HG03196 (cell line): ENCODE measurements around the gene ALK.
"Not testable (repeated sequence)": the region's sequence is repeated elsewhere in the genome, so short reads cannot be mapped to it uniquely, and the experiment has no call there.

Experiments used
- ATAC-seq: cut with Tn5 transposase; IDR thresholded peaks from one replicate; pipeline ENCODE4 v1.9.1; 2021; ENCODE audit not compliant: unreplicated experiment

ALK gene

DNA sequence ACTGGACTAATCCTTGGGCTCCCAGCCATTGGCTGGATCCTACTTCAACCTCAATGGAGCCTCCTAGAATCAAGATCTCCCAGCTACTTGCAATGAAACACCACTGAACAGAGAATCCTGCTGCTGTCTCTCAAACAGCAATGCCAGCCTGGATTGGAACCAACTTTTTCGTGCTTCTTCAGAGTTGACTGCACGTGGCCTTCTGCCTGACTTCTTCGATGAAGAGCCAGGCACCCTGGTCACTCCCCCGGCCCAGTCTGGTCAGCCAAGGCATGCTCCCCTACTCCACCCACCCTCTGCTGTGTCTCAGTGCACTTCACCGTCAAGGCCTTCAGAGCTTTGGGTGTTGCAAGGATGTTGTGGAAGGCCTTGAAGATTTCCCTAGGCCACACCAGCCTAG, 657.5 kb downstream of the ALK start:
- ATAC-seq: no peak

DNA sequence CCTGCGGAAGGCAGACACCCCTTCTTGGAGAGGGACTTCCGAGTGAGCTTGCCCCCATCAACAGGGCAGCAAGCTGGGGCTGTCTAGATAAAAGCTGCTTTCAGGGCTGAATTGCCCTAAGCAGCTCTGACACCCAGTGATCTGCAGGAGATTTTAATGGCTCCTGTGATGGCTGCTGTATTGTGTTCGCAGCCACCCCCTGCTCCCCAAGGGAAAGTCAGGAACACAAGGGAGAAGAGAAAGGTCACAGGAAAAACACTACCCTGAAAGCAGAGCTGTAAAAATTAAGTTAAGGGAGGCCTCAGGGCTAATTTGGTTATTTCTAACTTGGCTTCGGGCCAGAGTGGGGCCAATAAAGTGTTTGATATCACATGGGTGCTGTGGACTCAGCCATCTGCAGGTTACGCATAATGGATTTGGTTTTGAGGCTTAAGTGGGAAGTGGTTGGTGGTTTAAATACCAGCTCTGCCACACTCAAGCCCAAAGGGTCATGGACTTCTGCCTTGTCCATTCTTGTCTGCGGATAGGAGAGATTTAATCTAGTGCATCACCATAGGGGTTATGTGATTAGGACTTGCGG, 658.6 kb downstream of the ALK start:
- no peak for ATAC-seq

DNA sequence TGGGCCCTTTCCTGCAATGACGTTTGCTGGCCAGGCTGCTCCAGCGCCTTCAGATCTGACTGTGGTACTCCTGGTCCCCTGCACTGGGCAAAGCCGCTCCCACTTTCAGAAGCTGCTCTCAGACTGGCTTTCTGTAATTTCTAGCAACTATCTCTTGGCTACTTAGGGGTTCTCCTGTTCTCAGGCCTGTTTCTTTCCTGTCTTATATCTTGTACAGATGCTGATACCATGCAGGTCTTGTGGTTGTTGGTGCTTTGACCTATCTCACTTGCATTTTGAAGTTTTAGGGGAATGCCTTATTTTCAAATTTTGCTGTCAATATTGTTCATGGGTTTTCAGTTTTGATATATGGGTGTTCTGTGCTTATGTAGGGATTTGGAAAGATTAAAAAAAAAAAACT, 660.4 kb downstream of the ALK start:
- no peak for ATAC-seq

DNA sequence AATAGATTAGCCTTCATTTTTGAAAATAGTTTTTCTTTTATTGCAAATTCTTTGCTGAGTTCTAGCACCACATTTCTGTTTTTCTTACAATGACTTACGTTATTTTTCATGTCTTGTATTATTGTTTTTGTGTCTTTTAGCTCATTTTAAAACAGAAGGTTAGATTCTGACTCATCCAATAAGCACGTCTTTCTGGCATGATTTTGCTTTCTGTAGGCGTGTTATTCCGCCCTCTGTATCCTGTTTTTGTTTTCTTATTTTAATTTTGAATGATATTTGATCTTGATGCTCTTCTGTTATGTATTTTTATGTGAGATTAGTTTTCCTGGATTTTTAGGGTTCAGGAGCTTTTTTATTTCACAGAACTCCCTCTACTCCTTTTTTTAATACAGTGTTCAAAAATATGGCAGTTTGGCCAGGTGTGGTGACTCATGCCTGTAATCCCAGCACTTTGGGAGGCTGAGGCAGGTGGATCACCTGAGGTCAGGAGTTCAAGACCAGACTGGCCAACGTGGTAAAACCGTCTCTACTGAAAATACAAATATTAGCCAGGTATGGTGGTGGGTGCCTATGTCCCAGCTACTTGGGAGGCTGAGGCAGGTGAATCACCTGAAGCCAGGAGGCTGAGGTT, 661.1 kb downstream of the ALK start:
- no peak for ATAC-seq

DNA sequence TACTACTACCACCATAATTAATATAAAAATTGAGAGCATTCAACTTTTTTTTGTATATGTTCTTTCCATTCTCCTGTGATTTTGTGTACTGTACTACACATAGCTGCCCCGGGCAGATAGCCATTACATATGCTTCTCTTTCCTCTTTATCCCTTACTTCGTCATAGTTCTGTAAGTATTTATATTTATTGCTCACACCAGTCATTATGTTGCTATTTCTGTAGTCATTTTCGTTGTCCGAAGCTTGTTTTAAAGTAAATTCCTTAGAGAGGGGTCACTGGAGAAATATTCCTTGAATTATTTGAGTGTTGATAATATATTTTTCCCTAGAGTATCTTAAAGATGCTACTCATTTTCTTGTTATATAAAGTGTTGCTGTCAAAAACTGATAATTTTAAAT, 662.2 kb downstream of the ALK start:
- ATAC-seq: no peak

DNA sequence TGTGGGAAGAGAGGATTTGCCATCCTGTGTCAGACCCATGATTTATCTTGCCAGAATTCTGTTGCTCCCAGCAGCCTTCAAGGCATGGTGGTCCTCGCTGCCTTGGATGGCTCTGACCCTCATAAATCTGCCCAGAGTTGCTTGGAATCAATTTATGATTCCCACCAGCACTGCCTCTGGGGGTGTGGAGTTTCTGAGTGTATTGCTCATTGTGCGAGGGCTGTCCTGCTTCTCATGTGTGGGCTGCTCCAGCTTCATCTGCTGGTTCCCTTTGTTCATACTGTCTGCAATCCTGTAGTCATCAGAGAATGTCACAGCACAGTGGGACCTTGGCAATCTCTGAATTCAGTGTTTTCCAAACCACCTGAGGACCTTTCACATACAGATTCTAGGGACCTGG, 666.4 kb downstream of the ALK start:
- ATAC-seq: no peak

DNA sequence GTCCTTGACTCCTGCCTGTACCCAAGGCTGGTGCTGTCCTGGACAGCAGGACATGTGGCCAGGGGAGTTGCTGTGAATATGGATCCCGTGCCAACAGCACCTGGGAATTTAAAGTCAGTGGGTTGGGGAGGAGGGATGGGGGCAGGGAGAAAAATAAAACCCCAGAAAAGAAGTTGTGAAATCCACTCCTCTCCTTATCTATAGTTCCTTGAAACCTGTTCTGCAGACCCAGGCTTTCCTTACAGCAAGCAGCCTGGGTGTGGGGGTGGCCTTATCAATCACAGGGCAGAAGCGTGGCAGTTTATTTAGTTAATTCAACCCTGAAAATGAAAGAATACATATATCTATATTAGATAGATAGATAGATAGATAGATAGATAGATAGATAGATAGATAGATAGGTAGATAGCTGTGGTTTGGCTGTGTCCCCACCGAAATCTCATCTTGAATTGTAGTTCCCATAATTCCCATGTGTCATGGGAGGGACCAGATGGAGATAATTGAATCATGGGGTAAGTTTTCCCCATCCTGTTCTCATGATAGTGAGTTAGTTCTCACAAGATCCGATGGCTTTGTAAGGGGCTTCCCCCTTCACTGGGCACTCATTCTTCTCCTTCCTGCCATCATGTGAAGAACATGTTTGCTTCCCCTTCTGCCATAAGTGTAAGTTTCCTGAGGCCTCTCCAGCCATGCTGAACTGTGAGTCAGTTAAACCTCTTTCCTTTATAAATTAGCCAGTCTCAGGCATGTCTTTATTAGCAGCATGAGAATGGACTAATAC, 667.7 kb downstream of the ALK start:
- not testable (repeated sequence) for ATAC-seq

DNA sequence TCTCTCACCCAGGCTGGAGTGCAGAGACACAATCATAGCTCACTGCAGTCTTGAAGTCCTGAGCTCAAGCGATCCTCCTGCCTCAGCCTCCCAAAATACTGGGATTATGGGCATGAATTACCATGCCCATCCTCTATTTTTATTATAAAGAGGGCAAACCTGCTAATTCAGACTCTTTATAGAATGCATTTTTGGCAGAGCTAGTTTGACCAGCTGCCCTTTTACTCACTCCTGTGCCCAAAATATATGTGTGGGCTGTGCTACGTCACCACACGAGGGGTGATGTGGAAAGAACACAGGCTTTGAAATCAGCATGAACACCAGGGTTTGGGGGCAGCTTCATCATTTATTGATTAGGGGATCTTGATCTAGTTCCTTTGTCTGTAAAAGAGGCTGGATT, 668.4 kb downstream of the ALK start:
- no peak for ATAC-seq

DNA sequence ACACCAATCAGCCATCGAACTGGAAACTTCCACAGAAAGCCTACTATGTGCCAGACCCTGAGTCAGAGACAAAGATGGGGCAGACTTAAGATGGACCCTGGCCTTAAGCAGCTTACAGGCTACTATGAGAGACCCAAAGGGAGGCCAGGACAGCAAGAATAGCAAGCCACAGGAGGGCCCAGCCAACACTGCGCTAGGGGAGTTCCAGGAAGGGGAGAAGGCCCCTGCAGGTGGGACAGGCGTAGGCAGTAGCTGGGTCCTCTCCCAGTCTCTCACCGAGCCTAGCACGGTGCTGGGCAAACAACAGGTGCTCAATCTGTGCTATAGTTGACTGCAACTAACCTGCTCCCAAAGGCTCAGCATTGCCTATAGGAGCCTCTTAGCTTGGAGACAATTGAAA, 670.0 kb downstream of the ALK start:
- ATAC-seq: no peak

DNA sequence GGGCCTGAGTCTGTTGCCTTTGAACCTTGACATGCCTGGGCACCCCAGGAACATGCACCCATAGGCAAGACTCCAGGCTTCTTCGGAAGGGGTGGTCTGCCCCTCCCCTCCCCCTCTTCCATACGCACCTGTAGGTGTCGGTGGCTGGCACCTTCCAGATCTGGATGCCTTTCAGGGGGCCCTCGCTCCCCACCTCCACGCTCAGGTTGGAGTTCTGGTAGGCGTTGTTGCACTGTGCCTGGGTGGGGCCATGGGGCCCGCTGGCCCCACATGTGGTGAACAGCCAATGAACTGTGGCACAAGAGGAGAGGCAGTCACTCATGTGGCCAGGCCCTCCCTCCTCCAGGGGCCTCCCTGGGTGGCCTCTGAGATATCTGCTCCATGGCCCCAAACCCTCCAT, 670.4 kb downstream of the ALK start:
- ATAC-seq: no peak

DNA sequence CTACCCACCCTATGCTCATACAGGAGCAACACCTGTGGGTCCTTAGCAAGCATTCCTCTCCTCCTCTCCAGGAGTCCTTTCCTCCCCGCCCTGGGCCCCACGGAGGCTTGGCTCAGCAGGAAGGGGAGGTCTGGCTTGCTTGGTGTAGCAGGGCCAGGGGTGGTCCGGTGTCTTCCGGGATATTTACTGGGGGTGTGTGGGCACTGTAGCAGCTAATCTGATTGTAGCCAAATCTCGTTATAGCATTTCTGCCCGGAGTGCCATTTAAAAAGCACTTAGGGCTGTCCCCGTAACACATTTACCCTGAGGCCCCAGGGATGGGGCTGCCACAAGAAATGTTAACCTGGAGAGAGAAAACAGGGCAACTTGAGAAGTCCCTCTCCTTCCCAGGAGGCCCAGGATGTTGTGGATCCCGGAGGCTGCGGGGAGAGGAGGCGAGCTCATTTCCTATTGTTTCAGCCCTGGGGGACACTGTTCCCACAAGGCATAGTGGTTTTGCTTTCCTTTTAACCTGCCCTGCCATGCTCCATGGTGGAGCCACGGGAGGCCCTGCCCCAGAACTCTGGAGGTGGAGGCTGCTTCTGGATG, 671.6 kb downstream of the ALK start:
- ATAC-seq: no peak

DNA sequence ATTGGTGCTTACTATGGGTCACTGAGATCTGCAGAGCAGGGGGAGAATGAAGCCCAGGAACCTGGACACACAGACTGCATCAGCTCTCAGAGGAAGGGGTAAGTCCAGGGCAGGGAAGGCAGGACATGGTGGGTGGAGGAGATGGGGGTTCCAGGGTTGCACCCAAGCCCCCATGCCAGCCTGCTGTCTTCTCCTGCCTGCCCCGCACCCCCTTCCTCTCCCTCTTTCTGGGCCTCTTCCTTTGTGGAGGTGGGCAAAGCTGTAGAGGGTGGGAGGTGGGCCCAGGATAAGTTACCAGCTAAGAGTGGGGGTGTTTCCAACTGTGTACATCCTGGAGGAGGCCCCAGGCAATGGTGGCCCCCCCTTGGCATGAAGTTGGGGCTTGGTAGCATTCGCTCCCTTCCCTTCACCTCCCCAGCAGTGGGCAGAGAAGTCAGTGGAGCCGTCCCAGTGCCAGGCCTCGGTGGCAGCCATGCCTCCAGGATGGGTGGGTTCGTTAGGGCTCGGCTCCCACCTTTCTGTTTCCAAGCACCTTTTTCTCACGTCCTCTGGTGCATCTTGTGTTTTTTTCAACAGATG, 674.0 kb downstream of the ALK start:
- ATAC-seq: no peak

DNA sequence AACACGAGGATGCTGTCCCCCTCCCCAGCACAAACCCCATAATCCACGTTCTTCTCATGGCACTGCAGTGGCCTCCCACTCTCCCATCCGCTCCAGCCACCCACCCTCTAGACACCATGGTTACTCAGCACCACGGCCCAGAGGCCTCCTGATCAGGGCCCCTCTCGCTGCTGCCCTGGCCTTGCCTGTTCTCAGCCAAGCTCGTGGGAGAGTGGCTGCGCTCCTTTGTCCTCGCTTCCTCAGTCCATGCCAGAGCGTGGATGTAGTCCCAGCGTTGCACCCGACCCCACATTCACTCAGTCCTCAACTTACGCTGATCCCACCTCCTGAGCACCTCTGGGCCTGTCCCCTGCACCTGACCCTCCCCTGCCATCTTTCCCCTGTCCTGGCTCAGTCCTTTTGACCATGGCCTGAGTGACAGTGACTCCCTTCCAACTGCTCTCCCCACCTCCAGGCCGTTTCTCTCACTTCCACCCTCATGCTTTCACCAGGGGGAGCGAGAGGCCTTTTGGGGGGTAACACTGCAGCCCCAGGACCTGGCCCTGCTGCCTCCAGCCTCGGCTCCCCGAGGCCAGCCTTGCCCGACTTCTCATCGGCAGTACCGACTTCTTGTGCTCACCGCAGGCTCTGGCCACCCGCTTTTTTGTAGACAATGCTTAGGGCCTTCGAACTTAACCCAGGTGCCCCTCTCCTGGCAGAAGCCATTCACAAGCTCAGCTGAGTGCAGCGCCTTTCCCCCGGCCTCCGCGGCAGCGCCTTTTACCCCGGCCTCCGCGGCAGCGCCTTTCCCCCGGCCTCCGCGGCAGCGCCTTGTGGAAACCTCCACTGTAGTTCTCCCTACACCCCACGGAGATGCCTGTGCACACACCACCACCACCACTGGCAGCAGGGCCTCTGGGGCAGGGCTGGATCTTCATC, 674.7 kb downstream of the ALK start:
- ATAC-seq: no peak

DNA sequence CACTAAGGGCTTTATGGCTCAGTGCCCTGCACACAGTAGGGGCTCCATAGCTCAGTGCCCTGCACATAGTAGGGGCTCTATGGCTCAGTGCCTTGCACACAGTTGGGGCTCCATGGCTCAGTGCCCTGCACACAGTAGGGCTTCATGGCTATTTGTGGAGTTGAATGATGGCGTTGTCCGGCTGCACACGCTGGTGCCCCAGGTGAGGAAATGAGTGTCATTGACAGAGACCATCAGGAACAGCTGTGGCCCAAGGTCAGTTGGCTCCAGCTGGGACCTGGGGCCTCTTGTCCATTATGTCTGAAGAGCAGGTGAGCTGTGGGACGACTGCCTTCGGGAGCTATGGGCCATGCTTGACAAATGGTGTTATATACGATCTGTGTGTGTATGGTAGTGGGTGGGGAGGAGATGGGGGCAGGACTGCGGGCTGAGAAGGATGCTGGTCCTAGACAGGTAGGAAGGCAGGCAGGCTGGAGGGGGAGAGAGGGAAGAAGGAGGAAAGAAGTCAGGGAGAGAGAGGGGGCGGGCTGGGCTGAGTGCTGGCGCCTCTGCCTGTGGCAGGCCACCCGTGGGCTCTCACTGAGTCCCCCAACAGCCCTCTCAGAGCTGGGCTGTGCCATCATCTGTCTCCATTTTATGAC, 675.5 kb downstream of the ALK start:
- no peak for ATAC-seq

DNA sequence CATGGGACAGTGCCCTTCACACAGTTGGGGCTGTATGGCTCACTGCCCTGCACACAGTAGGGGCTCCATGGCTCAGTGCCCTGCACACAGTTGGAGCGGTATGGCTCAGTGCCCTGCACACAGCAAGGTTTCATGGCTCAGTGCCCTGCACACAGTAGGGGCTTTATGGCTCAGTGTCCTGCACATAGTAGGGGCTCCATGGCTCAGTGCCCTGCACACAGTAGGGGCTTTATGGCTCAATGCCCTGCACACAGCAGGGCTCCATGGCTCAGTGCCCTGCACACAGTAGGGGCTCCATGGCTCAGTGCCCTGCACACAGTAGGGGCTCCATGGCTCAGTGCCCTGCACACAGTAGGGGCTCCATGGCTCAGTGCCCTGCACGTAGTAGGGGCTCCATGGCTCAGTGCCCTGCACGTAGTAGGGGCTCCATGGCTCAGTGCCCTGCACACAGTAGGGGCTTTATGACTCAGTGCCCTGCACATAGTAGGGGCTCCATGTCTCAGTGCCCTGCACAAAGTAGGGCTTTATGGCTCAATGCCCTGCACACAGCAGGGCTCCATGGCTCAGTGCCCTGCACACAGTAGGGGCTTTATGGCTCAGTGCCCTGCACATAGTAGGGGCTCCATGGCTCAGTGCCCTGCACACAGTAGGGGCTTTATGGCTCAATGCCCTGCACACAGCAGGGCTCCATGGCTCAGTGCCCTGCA, 676.2 kb downstream of the ALK start:
- ATAC-seq: not testable (repeated sequence)

DNA sequence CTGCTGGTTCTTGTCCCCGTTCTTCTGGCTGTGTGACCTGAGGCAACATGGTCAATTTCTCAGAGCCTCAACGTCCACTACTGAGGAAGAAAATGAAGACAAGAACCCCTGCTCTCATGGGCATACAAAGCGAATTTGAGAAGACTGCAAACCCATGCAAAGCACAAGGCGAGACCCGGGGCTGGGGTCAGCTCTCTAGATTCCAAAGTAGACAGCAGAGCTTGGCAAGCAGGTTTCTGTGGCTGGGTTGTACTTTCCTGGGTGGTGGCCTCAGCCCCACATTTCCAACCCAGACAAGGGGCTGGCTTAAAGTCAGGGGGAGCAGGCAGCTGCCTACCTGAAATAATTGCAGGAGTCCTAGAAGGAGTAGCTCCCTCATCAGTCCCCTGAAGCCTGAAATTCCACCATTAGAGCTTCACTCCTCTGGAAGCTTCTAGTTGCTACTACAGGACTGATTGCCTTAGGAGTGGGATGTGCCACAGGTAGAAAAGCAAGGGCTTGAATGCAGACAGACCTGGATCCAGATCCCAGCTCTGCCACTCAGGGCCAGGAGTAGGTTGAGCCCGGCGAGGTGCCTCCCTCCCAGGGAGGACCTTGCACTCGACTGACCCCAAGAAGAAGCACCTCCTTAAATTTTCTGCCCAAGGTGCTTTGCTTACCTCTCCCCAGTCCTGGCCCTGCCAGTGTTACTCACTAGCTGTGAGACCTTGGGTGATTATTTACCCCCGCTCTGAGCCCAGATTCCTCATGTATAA, 678.6 kb downstream of the ALK start:
- no peak for ATAC-seq

DNA sequence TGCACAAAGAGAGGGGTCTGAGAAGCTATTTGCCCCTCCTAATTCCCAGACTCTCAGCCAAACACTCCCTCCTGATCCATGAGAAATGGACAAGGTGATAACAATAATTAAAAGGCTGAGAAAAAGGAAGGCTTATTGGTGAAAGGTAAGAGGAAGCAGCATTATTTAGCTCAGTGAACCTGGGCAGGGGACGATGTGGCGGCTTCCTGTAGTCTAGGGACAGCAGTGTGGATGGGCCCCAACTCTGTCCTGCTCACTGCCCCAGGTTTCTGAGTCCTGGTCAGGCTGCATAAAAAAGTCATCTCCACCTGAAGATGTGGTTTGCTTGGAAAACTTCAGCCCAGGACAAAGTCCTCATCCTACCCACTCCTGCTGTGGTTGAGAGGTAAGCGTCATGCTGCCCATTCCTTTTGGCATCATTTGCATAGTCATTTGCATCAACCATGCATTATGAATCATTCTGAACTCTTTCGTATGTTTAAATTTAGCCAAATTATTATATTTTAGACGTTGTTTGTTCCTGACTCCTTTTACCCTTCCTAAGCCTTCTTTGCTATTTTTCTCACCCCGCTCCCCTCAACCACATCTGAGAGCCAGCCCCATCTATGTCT, 679.3 kb downstream of the ALK start:
- no peak for ATAC-seq

DNA sequence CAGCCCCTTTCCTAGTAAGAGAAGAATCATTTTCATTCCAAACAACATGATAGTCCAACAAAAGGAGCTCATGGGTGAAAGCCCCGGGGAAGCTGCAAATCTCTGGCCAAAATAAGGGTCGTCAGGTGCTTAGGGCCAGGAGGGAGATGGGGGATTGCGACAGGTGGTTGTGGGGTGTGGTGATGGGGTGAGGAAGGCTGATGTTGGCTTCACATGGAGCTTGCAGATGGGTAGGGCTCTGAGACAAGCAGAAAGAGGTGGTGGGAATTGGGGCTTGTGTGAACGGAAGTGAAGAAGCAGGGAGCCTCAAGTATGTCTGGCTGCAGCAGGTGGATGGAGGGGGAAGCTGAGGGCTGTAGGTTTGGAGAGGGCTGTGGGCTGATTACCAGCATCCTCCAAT, 680.0 kb downstream of the ALK start:
- ATAC-seq: no peak
